Muscle layer of duodenum (tissue), 2 donors: ENCODE measurements around the gene TKT.
"Not testable (repeated sequence)": the region's sequence is repeated elsewhere in the genome, so short reads cannot be mapped to it uniquely, and the experiment has no call there.

Experiments
- H3K27ac ChIP-seq: one replicate; pipeline ENCODE4 v1.7.0; 2013; ENCODE audit warnings: mild to moderate bottlenecking, low read length
- H3K27me3 ChIP-seq: one replicate; pipeline ENCODE4 v1.7.0; 2013; ENCODE audit warnings: low read depth, mild to moderate bottlenecking, control low read depth, low read length
- H3K36me3 ChIP-seq, 2 donors: one replicate each; pipeline ENCODE4 v1.7.0; 2013; ENCODE audit warnings: low read length in 2 of 2, control low read depth in 1 of 2, mild to moderate bottlenecking in 1 of 2; ENCODE audit not compliant: insufficient read depth in 2 of 2, control insufficient read depth in 1 of 2
- H3K4me1 ChIP-seq, 2 donors: one replicate each; pipeline ENCODE4 v1.7.0; 2013; ENCODE audit warnings: low read length in 2 of 2, mild to moderate bottlenecking in 2 of 2, control low read depth in 1 of 2, moderate library complexity in 1 of 2; ENCODE audit not compliant: insufficient read depth in 2 of 2, control insufficient read depth in 1 of 2
- H3K4me3 ChIP-seq, 2 donors: one replicate each; pipeline ENCODE4 v1.7.0; 2013; ENCODE audit warnings: low read length in 2 of 2, low read depth in 1 of 2, mild to moderate bottlenecking in 1 of 2
- H3K9me3 ChIP-seq, 2 donors: one replicate each; pipeline ENCODE4 v1.7.0; 2013; ENCODE audit warnings: low read length in 2 of 2, control low read depth in 1 of 2, mild to moderate bottlenecking in 1 of 2; ENCODE audit not compliant: control insufficient read depth in 1 of 2
- donor health status: healthy.

TKT gene

GRCh38 chr3:53255775-53256703 lies at the start of gene TKT:
Gene TKT (minus strand): TSS chr3:53256022. CDS start chr3:53255942, 80 bp downstream.
- Histone ChIP-seq H3K9me3 (no peaks in the 10 kb centered on the region), H3K36me3 (no peaks in the 10 kb centered on the region), H3K4me1 (peaks cover 9 to 49% of the 10 kb centered on the region in 2 donors), H3K4me3 (peak within 1 kb of the TSS; percentile 91 to 98), H3K27me3 (no peaks in the 10 kb centered on the region), H3K27ac (peak within 1 kb of the TSS; percentile 73)

- H3K4me3 ChIP-seq = no peak overlapping the region
- H3K36me3 ChIP-seq = peaks cover 11 to 23% of the 10 kb centered on the region in 2 donors
- H3K27me3 ChIP-seq = no peaks in the 10 kb centered on the region
- H3K27ac ChIP-seq = no peak overlapping the region
- no peaks in the 10 kb centered on the region for H3K9me3 ChIP-seq
- H3K4me1 ChIP-seq = peaks cover 0 to 17% of the 10 kb centered on the region in 2 donors
These were observed 48.1 kb upstream of the TKT start for GRCh38 chr3:53303957-53304356.

GRCh38 chr3:53303549-53303948 lies 47.7 kb upstream of the TKT start:
- Histone ChIP-seq H3K27ac (no peak overlapping the region), H3K9me3 (no peaks in the 10 kb centered on the region), H3K36me3 (peaks cover 15 to 19% of the 10 kb centered on the region in 2 donors), H3K4me1 (peaks cover 0 to 17% of the 10 kb centered on the region in 2 donors), H3K27me3 (no peaks in the 10 kb centered on the region), H3K4me3 (no peak overlapping the region)

GRCh38 chr3:53300826-53301225 lies 45.0 kb upstream of the TKT start:
- peaks cover 0 to 17% of the 10 kb centered on the region in 2 donors for H3K4me1 ChIP-seq
- H3K27ac ChIP-seq = no peak overlapping the region
- H3K27me3 ChIP-seq = no peaks in the 10 kb centered on the region
- peaks cover 12 to 22% of the 10 kb centered on the region in 2 donors for H3K36me3 ChIP-seq
- H3K4me3 ChIP-seq = no peak overlapping the region
- no peaks in the 10 kb centered on the region for H3K9me3 ChIP-seq

- peaks cover 12 to 22% of the 10 kb centered on the region in 2 donors for H3K36me3 ChIP-seq
- not testable (repeated sequence) for H3K27ac ChIP-seq
These were observed 43.8 kb upstream of the TKT start for GRCh38 chr3:53299611-53300023.

GRCh38 chr3:53295410-53295809 lies 39.6 kb upstream of the TKT start:
- H3K27me3 ChIP-seq = no peaks in the 10 kb centered on the region
- peaks cover 12 to 20% of the 10 kb centered on the region in 2 donors for H3K36me3 ChIP-seq
- no peaks in the 10 kb centered on the region for H3K9me3 ChIP-seq
- H3K27ac ChIP-seq = no peak overlapping the region
- H3K4me3 ChIP-seq = no peak overlapping the region
- H3K4me1 ChIP-seq = peaks cover 0 to 4% of the 10 kb centered on the region in 2 donors

More at GRCh38 chr3:53299611-53300023, 43.8 kb upstream of the TKT start:
- H3K4me1 ChIP-seq = peaks cover 0 to 17% of the 10 kb centered on the region in 2 donors
- H3K4me3 ChIP-seq, H3K27me3 ChIP-seq, H3K9me3 ChIP-seq: not testable (repeated sequence)

- Histone ChIP-seq H3K27me3 (no peaks in the 10 kb centered on the region), H3K27ac (no peak overlapping the region), H3K9me3 (no peaks in the 10 kb centered on the region), H3K36me3 (peaks cover 10 to 20% of the 10 kb centered on the region in 2 donors), H3K4me1 (no peaks in the 10 kb centered on the region), H3K4me3 (no peak overlapping the region)
These were observed 38.0 kb upstream of the TKT start for GRCh38 chr3:53293867-53294266.

- no peaks in the 10 kb centered on the region for H3K9me3 ChIP-seq
- H3K27ac ChIP-seq = no peak overlapping the region
- H3K36me3 ChIP-seq = peaks cover 18 to 26% of the 10 kb centered on the region in 2 donors
- peaks cover 0 to 15% of the 10 kb centered on the region in 2 donors for H3K4me1 ChIP-seq
- H3K4me3 ChIP-seq = no peak overlapping the region
- H3K27me3 ChIP-seq = no peaks in the 10 kb centered on the region
These were observed 32.4 kb upstream of the TKT start for GRCh38 chr3:53288214-53288613.

- no peaks in the 10 kb centered on the region for H3K27me3 ChIP-seq
- H3K27ac ChIP-seq = peak overlapping the region; percentile 49
- peaks cover 0 to 15% of the 10 kb centered on the region in 2 donors for H3K4me1 ChIP-seq
- peaks cover 14 to 21% of the 10 kb centered on the region in 2 donors for H3K36me3 ChIP-seq
- H3K4me3 ChIP-seq = no peak overlapping the region
- no peaks in the 10 kb centered on the region for H3K9me3 ChIP-seq
These were observed 31.4 kb upstream of the TKT start for GRCh38 chr3:53287131-53287629.

- Histone ChIP-seq H3K9me3 (no peaks in the 10 kb centered on the region), H3K4me3 (no peak overlapping the region), H3K27me3 (no peaks in the 10 kb centered on the region), H3K4me1 (peaks cover 0 to 15% of the 10 kb centered on the region in 2 donors), H3K36me3 (peaks cover 10 to 16% of the 10 kb centered on the region in 2 donors), H3K27ac (no peak overlapping the region)
These were observed 30.9 kb upstream of the TKT start for GRCh38 chr3:53286727-53287126.

GRCh38 chr3:53282581-53282980 lies 26.8 kb upstream of the TKT start:
- Histone ChIP-seq H3K4me1 (peaks cover 0 to 14% of the 10 kb centered on the region in 2 donors), H3K27me3 (no peaks in the 10 kb centered on the region), H3K27ac (no peak overlapping the region), H3K9me3 (no peaks in the 10 kb centered on the region), H3K4me3 (no peak overlapping the region), H3K36me3 (peaks cover 10 to 13% of the 10 kb centered on the region in 2 donors)
